ENCODE data around the gene LYPLAL1.
"Not testable (repeated sequence)": the region's sequence is repeated elsewhere in the genome, so short reads cannot be mapped to it uniquely, and the experiment has no call there.

LYPLAL1 gene

DNA sequence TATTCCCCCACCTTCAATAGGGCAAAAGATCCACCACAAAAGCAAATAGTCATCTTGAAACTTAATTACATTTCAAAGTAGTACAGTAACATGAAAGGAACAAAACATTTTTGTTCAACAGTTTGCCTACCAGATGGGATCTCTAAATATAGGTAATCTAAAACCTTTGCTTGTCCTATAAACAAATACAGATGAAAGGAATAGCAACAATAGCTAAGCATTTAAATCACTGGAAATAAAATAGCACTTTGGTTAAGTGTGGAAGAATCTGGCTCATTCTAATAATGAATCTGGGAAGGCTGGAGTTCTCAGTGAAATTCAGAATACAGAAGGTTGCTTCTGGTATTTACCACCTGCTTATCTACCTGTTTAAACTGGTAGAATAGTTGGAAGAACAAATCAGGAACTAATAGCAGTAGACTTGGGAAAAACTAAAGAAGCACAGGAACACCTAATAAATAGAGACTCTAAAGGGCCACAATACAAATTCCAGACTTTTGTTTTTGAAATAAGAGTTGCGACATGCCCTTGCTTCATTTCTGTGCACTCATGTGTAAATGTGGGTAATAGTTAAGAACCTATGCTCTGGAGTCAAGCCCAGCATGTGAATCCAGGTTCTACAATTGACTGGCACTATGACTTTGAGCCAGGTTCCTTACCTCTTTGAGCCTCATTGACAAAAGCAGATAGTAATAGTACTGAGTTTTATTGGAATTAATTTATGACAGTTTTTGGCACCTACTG is 2.3 kb upstream of the LYPLAL1 start:
- DNase-seq, result no peak

DNA sequence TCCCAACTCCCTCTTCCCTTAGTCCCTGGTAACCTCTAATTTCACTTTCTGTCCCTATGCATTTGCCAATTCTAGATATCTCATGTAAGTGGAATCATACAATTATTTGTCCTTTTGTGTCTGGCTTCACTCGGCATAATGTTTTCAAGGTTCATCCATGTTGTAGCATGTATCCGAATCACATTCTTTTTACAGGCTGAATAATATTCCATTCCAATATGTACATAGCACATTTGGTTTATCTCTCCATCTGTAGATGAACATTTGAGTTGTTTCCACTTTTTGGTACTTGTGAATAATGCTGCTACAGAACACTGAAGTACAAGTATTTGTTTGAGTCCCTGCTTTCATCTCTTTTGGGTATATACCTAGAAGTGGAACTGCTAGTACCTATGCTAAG is 857 bp upstream of the LYPLAL1 start:
- DNase-seq, result no peak

DNA sequence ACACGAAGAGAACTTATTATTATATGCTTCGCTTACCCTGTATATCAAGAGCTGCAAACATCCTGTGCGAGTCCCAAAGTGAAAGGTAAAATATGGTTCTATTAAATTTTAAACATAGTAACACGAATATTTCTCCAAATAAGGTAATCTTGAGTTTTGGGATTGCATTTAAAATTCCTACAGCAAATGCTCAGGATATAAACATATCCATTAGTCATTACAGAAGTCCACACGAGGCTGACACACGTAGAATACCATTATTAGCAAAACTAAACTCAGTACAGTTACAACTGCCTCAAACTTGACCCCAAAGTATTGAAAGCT is 282 bp upstream of the LYPLAL1 start:
- no peak for DNase-seq

DNA sequence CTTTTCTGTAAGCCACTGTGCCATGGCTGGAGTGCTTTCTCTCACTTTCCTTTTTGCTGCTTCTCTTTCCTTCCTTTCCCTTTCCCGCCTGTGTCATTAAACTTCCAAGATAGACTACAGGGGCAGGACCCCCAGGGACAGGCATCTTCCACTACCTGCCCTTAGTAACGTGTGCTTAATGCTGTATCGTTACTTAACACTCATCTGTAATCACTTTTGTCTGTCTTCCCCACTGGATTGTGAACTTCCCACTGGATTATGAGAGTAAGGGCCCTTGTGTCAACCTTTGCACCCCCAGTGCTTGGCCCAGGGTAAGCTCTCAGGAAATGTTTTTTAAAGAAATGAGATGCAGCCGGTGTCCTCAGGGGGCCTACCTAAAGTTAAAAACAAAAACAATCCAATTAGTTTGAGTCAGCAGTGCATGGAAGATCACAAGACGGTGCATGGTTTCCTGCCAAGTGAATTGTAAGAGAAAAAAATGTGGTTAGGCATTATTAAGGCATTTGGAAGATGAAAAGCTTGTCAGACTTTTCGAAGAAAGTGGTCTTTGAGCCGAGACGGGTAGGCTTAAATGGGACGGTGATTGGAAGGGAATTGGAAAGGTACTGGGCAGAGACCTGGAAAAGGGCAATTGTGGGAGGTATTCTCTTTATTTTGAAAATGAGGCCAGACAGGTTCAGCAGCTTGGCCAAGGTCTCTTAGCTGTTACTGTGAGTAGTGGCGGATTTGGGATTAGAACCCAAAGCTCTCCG is 958 bp downstream of the LYPLAL1 start:
- no peak for DNase-seq

DNA sequence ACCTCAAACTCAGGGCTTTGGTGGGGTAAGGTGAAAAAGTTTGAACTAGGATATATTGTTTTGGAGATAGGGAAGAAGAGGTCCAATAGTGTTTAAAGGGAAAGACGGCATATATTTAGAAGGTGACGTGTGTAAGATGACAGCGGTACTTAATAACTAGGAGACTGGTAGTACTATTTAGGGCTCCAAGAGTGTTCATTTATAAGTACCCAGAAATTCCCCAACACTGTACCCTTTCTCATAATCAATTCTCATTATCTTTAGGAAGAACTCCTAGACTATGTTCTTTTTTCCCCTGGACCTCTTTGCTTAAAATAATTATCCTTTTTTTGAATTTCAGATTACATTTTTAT is 1.5 kb downstream of the LYPLAL1 start:
- no peak for DNase-seq

DNA sequence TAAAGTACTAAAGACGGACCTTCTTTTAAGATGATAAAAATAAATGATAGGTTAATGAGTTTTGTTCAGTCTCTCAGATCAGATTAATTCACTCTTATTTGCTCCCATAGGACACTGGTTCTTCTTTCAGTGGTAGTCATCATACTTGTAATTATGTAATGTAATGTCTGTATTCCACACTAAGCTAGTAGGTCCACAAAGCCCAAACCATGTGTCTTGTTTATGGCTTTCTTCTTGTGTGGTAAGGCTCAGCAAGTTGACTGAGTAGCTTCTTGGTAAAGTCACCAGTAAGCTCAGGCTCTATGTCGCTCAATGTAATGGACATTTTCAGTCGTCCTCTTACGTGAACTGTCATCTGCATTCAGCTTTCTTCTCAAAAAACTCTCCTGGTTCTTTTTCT is 2.5 kb downstream of the LYPLAL1 start:
- no peak for DNase-seq

DNA sequence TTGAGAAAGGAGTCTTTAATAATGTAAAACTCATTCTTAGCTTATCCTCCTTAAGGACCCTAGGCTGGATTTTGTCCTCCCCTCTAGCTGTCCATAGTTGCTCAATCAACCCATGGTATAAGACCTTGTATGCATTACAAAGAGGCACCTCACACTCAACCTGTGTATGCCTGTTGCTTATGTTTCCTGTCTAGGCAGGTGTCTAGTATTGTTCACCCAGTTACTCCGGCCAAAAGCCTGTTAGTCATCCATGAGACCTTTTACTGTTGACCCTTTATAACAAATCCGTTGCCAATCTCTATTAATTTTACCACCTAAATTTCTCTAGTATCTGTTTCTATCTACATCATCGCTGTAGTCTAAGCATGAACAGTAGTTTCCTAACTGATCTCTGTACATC is 3.7 kb downstream of the LYPLAL1 start:
- DNase-seq, result no peak

DNA sequence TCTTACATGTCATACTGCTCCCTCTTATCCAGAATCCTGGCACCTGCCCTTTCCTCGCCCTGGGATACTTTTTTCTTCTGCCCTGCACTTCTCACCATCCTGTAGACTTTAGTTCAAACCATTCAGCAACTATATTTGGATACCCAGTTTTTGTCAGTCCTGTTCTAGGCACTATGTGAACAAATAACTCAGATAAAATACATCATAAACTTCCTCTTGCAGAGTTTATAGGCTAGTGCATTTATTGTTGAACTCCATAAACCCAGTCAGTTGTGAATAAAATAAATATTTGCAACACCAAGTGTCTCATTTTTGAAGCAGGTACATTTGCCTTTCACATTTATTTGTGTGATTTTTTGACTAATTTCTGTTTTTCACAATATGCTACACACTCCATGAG is 4.3 kb downstream of the LYPLAL1 start:
- DNase-seq, result no peak

DNA sequence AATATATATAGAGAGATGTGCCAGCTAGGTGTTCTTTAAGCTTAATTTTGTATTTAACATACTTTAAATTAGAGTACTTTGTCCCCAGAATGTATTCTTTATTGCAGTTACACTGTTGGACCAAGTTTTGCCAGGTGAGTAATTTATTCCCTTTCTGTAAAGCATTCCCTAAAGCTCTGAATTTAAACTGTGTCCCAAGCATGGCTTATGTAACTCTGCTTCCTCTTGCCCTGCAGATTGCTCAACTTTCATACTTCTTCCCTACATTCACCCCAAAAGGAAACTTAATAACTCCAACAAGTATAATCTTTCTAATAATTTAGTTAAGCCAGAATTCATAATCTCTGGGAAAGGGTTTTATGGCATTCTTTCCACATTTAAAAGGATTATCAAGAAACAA is 5.6 kb downstream of the LYPLAL1 start:
- DNase-seq, result no peak

DNA sequence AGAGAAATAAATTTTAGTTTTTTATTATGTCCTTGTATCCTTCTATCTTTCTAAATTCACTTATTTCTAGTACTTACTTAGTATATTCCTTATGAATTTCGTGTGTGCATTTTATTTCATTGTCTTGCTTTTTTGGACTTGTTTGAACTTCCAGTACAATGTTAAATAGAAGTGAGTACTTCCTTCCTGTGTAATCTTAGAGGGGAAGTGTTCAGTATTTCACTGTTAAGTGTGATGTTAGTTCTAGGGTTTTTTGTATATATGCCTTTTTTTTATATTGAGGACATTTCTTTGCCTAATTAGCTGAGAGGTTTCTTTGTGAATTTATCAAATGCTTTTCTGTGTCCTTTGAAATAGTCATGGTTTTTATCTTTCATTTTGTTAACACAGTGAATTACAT is 10.7 kb downstream of the LYPLAL1 start:
- no peak for DNase-seq

DNA sequence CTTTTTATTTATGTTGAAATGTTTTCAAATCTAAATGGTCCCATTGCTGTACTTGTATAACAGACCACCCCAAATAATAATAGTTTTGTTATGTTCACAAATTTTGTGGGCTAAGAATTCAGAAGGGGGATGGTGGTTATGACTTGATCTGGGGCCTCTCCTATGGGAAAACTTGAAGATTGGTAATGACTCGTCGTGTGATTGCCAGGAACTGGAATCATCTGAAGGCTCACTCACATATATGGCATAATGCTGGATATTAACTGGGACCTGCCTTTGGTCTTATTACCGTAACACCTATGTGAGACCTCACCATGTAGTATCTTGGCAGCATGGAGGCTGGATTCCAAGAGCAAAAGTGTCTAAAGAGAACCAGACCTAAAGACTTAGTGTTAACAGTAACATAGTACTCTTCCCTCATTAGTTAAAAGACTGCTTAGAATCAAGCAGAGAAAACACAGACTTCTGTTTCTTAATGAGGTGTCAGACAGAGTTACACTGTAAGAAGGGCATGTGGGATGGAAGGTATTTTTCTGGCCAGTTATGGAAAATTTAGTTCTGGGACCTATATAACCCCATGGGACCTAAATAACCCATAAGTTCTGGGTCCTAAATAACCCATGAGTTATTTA is 11.9 kb downstream of the LYPLAL1 start:
- DNase-seq, result no peak

DNA sequence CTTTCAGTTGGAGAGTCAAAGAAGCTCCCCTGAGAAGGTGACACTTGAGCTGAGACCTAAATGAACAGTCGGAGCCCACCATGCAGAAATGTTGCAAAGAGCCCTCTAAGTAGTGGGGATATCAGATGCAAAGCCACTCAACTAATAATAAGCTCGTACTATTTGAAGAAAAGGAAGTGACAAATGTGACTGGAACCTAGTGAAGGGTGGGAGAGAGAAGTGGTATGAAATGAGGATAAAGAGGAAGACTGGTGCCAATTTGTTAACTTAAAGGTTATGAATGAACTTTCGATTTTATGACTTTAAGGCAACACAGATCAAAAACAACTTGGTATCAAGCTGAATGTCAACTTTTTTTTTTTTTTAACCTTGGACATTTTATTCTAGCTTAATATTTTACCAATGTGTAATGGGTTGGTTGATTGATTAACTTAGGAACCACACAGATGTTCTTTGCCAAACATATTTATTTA is 14.7 kb downstream of the LYPLAL1 start:
- DNase-seq, result no peak

DNA sequence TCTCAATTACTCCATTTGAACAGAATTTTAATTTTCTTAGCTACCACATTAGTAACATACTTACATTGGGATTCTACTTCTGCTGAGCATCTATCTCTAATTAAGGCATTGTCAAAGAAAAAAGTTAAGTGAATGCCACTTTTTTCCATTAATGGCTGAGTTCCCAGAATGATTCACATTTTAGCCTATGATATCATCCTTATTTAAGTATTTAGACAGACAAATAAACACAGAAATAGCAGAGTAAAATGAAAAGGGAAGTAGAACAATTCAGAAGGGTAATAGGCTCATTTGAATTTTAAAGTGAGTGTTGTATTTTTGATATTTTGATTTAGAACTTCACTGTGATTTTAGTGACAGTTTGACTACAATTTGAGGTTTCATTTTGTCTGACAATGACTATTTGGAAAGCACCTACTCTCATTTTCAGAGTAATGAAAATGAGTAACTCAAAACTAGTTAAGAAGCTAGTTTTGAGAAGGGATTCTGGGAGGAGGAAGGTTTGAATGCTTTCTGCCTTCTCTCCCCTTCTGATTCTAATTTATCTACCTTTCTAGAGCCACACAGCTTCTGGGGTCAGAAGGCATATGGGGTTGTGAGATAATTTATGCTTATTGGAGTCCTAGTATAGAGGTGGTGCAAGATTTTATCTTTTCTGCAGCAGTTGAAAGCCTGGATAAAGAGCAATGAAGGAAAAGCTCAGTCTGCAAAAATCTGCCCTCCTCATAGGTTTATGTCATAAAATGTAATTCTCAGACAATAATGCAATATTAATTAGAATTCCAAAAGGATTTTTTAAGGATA is 15.5 kb downstream of the LYPLAL1 start:
- DNase-seq, result no peak

DNA sequence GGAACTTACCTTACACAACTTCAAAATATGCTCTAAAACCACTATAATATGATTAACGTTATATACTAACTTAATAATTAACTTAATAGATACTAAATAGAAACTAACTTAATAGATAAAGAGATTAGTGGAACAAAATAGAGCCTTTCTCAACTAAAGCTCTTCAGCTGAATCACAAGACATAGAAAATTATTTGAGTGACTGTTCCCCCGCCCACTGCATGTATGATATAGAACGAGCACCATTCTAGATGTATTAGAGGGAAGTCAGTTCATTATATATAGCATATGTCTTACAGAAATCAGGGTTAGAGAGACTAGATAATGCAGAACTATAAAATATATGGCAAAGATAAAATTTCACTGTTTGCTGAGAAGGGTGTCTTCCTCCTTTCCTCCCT is 16.3 kb downstream of the LYPLAL1 start:
- DNase-seq, result no peak

DNA sequence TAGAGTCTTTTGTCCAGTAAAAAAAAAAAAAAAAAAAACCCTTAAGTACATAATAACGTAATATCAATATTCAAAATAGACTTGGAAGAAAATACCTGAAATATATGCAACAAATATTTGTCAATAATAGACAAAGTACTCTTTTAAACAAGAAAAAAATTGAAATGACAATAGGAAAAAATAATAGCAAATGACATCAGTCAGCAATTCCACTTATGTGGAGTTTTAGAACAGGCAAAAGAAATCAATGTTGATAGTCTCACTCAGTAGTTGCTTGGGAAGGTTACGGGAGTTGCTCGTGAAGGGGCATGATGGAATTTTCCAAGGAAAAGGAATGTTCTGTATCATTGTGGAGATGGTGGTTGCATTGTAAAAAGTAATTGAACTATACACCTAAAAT is 16.9 kb downstream of the LYPLAL1 start:
- DNase-seq, result no peak

DNA sequence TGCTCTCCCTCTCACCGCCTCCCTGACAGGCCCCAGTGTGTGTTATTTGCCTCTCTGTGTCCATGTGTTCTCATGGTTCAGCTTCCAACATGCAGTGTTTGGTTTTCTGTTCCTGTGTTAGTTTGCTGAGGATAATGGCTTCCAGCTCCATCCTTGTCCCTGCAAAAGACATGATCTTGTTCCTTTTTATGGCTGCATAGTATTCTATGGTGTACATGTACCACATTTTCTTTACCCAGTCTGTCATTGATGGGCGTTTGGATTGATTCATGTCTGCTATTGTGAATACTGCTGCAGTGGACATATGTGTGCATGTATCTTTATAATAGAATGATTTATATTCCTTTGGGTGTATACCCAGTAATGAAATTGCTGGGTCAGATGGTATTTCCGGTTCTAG is 22.2 kb downstream of the LYPLAL1 start:
- not testable (repeated sequence) for DNase-seq

DNA sequence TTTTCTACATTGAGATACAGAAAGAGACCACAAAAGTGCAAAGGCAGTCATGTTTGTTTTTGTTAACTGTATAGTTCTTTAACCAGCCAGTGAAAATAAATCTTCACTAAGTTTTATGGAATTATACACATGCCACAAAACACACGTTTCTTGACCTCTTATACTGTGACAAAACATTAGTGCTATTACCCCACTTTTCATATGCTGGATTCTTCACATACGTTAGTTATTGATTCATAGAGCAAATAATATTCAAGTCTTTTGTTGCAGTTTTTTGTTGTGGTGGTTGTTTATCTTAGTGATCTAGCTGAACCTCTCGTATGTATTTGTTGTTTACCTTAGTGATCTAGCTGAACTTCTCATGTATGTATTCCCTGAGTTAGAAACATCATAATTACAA is 28.0 kb downstream of the LYPLAL1 start:
- no peak for DNase-seq

DNA sequence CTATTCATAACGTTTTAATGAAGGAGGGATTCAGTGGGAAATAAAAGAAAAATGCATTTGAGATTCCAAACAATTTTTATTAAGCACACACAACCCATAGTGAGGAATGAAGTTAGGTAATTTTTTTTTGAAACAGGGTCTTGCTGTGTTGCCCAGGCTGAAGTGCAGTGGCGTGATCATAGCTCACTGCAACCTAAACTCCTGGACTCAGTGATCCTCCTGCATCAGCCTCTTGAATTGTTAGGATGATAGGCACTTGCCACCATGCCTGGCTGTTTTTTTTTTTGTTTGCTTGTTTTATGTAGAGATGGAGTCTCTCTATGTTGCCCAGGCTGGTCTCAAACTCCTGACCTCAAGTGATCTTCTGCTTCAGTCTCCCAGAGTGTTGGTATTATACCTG is 28.9 kb downstream of the LYPLAL1 start:
- no peak for DNase-seq

DNA sequence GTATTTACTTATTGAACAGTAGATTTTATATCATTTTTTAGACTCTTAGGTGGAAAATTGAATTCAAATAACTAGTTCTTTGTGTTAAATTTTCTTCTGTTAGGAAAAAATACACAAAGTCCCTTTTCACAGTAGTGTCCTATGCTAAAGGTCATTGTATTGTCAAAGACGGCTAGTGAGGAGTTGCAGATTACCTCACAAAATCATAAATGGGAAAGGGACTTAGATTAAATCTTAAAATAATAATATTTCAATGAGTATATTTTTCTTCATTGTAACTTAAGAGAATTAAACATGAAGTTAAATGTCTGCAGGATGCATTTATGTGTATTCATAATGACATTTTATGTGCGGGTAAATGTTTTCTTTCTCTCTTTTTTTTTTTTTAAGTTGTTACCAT is 32.7 kb downstream of the LYPLAL1 start:
- DNase-seq, result no peak

DNA sequence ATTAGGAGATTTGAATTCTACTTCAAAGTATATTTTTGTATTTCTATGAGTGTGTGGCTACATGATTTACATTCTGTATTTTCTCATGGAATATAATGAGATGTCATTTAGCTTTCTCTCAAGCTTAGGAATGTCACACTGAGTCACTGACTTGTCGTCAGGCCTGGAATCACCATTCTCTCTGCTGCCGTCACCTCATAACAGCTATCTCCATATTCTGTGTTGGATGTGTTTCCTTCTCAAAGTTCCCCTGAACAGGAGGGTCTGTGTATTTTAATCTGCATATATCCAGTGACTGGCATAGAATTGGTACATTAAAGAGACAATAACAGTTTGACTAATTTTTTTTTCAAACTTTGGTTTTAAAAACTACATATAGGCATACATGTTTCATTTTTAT is 35.9 kb downstream of the LYPLAL1 start:
- no peak for DNase-seq

DNA sequence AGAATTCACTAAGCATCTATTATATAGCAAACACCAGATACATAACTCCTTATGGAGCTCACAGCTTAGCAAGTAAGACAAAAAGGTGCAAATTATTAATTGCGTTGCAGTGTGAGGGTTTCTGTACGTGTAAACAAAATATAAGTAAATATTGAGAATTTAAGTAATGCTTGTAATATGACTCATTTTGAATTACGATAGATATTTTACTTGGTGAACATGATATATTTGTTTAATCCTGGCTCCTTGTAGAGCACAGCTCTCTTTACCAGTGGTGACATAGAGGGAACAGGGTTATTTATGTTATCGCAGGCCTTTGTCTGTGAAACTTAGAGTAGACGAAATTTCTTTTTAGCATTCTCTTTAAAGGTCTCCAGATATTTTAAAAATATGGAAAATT is 36.4 kb downstream of the LYPLAL1 start:
- no peak for DNase-seq

DNA sequence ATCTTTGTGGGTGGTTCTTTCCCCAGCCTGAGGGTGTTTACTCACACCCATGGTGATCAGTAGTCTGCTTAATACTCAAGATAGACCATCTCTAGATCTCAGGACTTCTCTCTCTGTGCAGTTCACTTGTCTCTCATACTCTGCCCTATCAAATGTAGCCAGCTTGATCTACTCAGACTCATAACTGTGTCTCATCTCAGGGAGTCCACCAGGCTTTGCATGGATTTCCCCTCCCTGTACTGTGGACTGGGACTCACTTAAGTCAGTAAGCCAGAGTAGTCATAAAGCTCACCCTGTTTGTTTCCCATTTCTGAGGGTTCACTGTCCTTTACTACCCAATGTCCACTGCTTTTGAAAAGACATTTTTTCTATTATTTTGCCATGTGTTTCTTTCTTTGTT is 41.8 kb downstream of the LYPLAL1 start:
- no peak for DNase-seq

DNA sequence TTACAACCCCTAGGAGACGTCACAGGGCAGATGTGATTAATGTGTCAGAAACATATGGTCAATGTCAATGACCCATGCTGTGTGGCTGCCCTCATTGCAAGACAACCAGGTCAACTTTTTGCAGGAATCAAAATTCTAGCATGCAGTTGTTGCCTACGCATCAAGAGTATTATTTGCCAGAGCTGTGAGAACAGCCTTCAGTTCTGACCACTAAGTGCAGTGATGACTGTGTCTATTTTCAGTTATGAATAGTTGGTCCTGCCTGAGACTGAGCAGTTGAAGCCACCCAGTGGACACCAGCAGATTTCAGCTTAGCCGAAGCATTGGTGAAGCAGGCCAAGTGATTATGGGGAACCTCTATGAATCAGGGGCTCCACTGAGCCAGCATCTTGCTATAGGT is 47.3 kb downstream of the LYPLAL1 start:
- no peak for DNase-seq

DNA sequence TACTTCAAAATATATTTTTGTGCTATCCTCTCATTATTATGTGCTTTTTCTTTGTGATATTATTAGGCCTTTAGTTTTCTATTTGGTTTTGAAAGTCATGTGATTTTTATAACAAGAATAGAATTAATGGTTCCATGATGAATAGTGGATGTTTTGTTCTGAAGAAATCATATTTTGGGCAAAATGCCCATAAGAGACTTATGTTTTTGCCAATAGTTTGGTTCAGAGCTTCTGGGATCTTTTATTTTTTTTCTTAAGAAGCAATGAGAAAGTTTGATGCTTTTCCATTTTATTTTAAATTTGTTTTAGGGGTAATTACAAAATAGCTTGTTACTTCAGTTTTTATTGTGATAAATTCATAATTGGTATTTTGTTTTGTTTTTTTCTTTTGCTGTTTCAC is 49.8 kb downstream of the LYPLAL1 start:
- DNase-seq, result no peak

All from NCI-H2029 treated with DMSO at 0.1 percent for 48 hours (cell line).